Mammary epithelial cell (primary cell): Measurements from ENCODE around the gene HYAL3.

Experiments
- CTCF ChIP-seq, 2 donors: IDR thresholded peaks in 1 of 2; conservative IDR thresholded peaks in 1 of 2; 2 replicates each; pipeline ENCODE4 v1.5.1; 2011 to 2012; ENCODE audit warnings: inconsistent platforms in 2 of 2, low read length in 2 of 2, mild to moderate bottlenecking in 2 of 2, control low read depth in 1 of 2, low read depth in 1 of 2; ENCODE audit not compliant: insufficient read depth in 1 of 2; ENCODE audit errors: extremely low read depth in 1 of 2
- EZH2 ChIP-seq: IDR thresholded peaks from 2 replicates; pipeline ENCODE4 v1.6.1; 2012; ENCODE audit warnings: low read length, inconsistent platforms, borderline replicate concordance

- no peak for TF ChIP-seq CTCF (conservative IDR thresholded peaks at IDR 0.05 in 1 of 2, IDR thresholded peaks at IDR 0.05 in 1 of 2; ENCODE audit: extremely low read depth in 1 of 2, insufficient read depth in 1 of 2, low read depth in 1 of 2, low read length in 2 of 2)
- no peak for TF ChIP-seq EZH2
Observed at GRCh38 chr3:50270422-50271224, 28.6 kb downstream of the HYAL3 start.
